Mononuclear cell (primary cell): Measurements from ENCODE around the gene BCAR3. TPM values are rescaled to one million over a fixed set of nuclear protein-coding genes. Genes with fewer than 3 reads are reported as not detected.

Source experiments
- H3K27me3 ChIP-seq: 2 replicates; pipeline ENCODE4 v1.6.0; 2011; ENCODE audit warnings: low read length, control low read depth; ENCODE audit not compliant: insufficient read depth
- H3K4me1 ChIP-seq: 2 replicates; pipeline ENCODE4 v1.5.1; 2011; ENCODE audit warnings: mild to moderate bottlenecking, low read length, control low read depth; ENCODE audit not compliant: insufficient read depth
- H3K4me3 ChIP-seq: 2 replicates; pipeline ENCODE4 v1.5.1; 2011; ENCODE audit warnings: mild to moderate bottlenecking, low read length, moderate library complexity
- H3K9me3 ChIP-seq: 2 replicates; pipeline ENCODE4 v1.5.1; 2011; ENCODE audit warnings: low read depth, mild to moderate bottlenecking, control low read depth, low read length
- total RNA-seq: library from RNA; depleted of rRNA; stranded (reverse); fragments of >200 nt; gene quantifications from one replicate; pipeline ENCODE4 v1.2.3, GENCODE V29; 2012

Gene BCAR3
- total RNA-seq, 1 donor: 1.4 TPM

DNA sequence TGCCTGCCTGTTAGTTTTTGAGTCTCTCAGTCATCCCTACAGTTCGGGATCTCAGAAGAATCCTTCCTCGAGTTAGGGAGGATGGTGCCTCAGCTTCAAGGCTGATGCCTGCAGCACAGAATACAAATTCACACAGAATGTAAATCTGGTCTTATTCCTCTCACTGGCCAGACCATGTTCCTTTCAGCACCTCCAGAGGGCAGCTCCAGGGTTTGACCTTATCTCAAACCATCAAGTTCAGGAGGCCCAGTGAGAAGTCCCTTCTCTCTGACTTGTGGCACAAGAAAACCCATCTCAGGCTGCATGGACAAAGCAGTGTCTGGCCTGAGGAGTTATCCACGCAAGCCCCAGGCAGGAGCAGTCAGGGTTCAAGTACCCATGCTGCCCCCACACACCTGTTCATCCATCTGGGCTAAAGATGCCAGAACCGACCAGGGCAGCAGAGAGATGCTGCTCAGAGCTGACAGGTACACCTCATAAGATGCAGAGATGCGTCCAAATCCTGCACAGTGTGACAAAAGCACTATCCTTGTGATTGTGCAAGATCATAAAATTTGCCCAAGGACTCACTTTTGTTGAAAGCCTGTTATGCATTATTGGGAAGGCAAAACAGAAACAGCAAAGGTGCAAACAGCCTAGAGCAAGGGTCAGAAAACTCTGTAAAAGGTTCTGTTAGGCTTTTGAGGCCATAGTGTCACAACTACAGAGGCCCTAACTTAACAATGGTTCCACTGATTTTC is 49.8 kb downstream of the BCAR3 start:
- H3K27me3 ChIP-seq: no peaks in the 10 kb centered on the region
- no peaks in the 10 kb centered on the region for H3K4me1 ChIP-seq
- no peak overlapping the region for H3K4me3 ChIP-seq
- no peaks in the 10 kb centered on the region for H3K9me3 ChIP-seq

DNA sequence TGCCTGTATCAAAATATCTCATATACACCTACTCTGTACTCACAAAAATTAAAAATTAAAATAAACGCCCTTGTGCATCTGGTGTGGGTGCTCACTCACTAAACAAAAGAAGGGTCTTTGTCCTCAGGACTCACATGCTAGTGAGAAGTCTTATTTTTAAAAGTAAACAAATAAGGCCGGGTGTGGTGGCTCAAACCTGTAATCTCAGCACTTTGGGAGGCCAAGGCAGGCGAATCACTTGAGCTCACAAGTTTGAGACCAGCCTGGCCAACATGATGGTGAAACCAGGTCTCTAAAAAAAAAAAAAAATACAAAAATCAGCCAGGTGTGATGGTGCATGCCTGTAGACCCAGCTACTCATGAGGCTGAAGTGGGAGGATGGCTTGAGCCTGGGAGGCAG is 51.5 kb downstream of the BCAR3 start:
- Histone ChIP-seq H3K4me3 (no peak overlapping the region), H3K4me1 (no peaks in the 10 kb centered on the region), H3K27me3 (no peaks in the 10 kb centered on the region), H3K9me3 (no peaks in the 10 kb centered on the region)

DNA sequence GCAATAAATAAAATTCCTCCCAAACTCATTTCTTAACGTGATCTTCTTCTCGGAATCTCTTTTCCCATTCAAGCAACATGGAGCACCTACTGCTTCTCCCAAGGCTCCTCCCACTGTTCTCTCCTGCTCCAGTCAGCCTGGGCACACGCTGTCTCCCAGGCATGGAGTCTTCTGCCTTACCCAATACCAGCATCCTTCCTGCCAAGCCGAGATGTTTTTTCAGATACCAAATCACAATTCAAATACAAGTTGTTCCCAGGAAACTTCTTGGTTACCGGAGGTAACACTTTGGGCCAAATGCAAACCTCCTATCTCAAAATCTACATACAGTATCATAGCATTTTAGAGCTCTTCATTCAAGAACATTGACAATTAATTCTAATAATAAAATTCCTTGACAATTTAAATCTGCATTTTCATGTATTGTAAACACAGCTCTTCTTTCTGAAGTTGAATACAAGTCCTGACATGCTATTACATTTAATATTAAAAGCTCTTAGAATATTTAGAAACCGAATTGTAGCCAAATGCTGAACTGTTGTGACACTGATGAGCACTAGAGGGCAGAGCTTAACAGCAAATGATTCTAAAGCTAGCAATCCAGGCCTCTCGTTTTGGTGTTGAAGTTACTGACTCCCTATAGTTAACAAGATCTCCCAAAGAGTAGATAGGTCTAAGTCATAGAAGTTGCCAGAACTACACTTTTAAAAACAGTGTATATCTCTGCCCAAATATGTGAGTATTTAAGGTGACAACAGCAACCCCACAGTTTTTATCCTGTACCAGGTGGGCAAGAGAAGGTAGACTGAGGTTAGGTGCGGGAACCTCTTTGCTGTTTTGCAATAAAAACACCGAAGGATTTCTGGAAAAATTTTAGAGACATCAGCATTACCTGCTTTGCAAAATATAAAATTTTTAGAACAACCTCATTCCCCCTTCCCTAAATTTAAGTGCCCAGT is 52.3 kb downstream of the BCAR3 start:
- no peak overlapping the region for H3K4me3 ChIP-seq
- H3K4me1 ChIP-seq: no peaks in the 10 kb centered on the region
- H3K9me3 ChIP-seq: no peaks in the 10 kb centered on the region
- no peaks in the 10 kb centered on the region for H3K27me3 ChIP-seq

DNA sequence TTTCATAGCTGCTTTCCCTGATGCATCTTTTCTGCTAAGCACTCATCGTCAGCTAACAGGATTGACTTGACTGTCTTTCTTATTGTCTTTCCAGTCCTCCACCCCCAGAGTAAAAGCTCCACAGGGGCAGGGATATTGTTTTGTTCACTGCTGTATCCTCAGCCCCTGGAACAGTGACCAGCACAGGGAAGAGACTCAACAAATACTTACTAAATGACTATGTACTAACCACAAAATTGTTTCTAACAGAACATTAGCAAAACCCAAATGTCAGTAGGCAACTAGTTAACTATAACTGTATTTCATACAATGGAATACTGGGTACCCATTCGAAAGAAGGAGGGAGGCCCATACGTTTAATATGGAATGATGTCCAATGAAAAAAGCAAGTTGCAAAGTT is 53.0 kb downstream of the BCAR3 start:
- H3K9me3 ChIP-seq: no peaks in the 10 kb centered on the region
- H3K4me3 ChIP-seq: no peak overlapping the region
- H3K4me1 ChIP-seq: no peaks in the 10 kb centered on the region
- H3K27me3 ChIP-seq: no peaks in the 10 kb centered on the region

DNA sequence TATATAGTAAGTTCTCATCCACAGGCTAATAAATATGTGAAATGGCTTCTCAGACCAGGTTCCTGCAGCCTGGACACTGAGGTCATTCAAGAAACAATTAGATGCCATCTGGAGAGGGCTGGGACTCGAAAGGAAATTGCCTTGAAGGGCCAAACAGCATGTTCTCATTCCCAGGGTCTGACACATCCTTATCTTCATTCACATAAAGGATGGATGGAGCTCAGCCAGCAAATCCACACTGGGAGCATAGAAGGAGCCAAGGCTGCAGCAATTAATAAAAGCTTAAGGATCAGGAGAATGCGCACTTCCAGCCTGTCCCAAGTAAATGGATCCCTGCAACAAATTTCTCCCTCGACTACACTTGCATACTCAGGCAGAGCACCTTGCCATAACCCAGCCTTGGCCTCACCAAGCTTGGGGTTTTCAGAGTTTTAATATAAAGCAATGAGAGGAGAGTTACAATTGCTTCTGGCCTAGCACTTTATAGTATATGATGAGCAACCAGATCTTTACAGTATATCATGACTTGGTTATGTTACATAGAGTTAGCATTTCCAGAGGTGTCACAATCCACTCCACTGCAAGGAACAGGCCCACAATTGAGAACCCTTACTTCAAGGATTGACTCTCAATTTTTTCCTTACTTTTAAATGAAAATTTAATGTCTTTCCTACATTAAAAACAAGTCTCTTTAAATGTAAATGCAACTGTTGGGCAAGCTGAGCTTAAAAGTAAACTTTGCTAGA is 55.9 kb downstream of the BCAR3 start:
- Histone ChIP-seq H3K27me3 (no peaks in the 10 kb centered on the region), H3K9me3 (no peaks in the 10 kb centered on the region), H3K4me3 (no peak overlapping the region), H3K4me1 (no peaks in the 10 kb centered on the region)

DNA sequence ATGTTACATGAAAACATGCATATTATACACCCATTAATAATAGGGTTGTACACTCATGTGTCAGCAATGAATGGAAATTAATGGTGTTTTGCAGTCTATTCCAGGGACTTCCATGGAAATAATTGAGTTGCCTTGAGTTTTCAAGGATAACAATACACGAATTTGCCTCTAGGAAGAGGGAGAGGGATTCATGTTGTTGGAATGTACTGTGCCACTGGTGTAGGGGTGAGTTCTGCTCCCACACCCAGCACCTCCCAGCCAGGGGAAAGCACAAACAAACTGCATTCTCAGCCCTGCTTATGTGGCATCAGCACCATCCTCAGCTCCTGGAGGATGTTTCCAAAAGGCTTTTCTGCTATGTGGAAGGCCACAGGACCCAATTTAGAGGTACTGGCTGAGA is 57.8 kb downstream of the BCAR3 start:
- H3K4me3 ChIP-seq: no peak overlapping the region
- H3K27me3 ChIP-seq: no peaks in the 10 kb centered on the region
- no peaks in the 10 kb centered on the region for H3K4me1 ChIP-seq
- no peaks in the 10 kb centered on the region for H3K9me3 ChIP-seq

DNA sequence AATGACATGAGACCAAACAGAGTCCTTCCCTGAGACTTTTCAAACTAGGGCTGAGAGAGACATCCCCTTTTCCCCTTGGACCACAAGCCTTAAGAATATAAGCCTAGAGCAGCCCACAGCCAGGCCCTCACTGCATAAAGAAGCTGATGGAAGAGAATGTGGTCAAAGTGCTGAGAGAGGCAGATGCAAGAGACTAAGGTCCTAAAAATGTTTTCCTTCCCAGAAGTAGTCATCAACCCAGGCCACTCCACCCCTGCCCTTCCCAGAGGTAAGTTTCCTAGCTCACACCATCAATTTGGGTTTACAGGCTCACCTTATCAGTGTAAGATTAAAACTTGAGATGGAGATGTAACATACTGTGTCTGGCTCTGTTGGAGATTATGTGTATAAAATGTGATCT is 58.2 kb downstream of the BCAR3 start:
- Histone ChIP-seq H3K9me3 (no peaks in the 10 kb centered on the region), H3K4me3 (no peak overlapping the region), H3K27me3 (no peaks in the 10 kb centered on the region), H3K4me1 (no peaks in the 10 kb centered on the region)

DNA sequence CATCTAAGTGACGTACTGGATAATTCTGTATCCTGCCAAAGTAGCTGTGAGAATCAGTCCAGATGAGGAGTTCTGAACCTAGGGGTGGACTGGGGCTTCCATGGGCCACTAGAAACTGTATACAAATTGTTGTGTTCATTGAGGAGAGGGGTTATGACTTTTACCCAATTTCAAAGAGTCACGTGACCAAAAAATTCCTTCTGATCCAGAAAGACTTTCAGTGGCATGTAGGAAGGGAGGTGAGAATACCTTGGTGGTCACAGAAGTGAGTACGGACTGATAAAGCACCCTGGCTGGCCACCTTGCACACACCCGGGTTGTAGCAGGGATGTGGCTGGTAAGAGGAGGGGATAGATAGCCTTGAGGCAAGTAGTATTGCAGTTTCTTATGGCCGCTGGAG is 60.4 kb downstream of the BCAR3 start:
- H3K4me3 ChIP-seq: no peak overlapping the region
- H3K27me3 ChIP-seq: no peaks in the 10 kb centered on the region
- H3K4me1 ChIP-seq: no peaks in the 10 kb centered on the region
- H3K9me3 ChIP-seq: no peaks in the 10 kb centered on the region

DNA sequence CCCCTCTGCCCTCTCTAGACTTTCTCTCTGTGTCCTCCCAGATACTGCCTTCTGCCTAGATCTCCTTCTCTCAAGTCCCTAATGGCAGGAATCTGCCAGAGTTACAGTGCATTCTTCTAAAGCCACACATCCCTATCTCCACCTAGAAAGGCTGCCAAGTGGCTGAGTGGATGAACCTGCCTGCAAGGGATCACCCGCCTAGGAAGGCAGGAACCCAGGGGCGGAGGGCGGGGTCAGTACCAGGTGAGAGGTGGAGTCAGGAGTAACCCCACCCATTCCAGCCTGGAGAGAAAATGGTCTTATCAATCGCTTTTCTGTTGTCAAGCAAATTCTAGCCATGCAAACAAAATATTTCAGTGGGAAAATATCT is 60.8 kb downstream of the BCAR3 start:
- H3K4me3 ChIP-seq: no peak overlapping the region

DNA sequence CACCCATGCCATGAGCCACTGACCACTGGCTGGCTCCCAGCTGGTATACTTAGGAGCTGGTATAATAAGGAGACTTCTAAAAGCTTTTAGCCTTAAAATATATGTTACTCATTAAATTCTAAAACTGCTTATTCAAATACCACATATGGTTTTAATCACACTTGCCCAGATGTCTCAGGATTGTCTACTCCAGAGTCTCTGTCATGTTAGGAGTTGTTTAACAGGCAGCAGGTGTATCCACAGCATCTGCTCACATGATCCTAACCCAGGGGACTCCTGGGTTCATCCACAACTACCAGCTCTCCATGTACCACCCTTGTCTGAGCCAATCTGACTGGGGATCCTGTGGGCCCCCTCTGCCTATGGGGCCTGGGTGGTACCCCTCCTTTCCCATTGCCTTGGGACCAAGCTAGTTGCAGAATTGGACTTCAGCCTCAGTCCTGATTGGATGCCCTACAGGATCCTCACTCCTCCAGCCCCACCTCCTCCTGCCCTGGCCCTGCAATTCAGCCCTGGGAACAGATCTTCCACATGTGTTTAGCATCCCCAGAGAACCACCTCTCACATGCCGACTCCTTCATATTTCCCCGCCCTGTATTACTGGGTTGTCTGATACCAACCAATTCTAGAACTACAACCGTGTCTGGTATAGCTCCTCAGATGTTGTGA is 61.3 kb downstream of the BCAR3 start:
- no peaks in the 10 kb centered on the region for H3K9me3 ChIP-seq
- H3K4me3 ChIP-seq: no peak overlapping the region
- peaks cover 5% of the 10 kb centered on the region for H3K4me1 ChIP-seq
- no peaks in the 10 kb centered on the region for H3K27me3 ChIP-seq

More for the DNA sequence above, 60.8 kb downstream of the BCAR3 start:
- no peaks in the 10 kb centered on the region for H3K4me1 ChIP-seq
- H3K9me3 ChIP-seq: no peaks in the 10 kb centered on the region
- no peaks in the 10 kb centered on the region for H3K27me3 ChIP-seq

DNA sequence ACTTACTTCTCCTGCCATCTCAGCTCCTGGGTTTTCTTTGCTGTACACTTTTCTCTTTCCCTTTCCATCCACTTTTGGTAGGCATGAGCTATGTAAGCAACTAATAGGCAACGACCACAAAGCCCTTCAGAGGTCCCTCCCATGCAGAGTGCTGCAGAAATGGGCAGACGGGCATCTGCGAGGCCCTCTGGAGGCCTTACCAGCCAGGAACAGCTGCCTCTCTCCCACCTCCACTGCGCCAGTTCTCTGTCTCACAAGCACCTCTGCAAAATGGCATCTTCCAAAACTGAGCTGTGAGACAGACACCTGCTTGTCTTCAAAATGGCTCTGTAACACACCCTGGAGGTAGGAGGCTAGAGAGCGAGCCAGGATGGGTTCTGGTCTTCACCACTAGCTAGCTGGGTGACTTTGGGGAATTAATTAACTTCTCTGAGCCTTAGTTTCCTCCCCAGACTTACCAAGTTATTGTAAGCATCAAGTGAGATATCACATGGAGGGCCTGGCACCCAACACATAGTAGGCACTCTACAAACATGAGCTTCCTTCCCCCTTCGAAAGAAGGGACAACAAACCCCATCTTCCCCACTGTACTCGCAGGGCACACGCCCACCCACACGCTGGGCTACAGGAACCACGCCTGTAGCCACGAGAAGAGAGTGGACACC is 62.0 kb downstream of the BCAR3 start:
- Histone ChIP-seq H3K9me3 (no peaks in the 10 kb centered on the region), H3K4me1 (peaks cover 5% of the 10 kb centered on the region), H3K27me3 (no peaks in the 10 kb centered on the region), H3K4me3 (no peak overlapping the region)

DNA sequence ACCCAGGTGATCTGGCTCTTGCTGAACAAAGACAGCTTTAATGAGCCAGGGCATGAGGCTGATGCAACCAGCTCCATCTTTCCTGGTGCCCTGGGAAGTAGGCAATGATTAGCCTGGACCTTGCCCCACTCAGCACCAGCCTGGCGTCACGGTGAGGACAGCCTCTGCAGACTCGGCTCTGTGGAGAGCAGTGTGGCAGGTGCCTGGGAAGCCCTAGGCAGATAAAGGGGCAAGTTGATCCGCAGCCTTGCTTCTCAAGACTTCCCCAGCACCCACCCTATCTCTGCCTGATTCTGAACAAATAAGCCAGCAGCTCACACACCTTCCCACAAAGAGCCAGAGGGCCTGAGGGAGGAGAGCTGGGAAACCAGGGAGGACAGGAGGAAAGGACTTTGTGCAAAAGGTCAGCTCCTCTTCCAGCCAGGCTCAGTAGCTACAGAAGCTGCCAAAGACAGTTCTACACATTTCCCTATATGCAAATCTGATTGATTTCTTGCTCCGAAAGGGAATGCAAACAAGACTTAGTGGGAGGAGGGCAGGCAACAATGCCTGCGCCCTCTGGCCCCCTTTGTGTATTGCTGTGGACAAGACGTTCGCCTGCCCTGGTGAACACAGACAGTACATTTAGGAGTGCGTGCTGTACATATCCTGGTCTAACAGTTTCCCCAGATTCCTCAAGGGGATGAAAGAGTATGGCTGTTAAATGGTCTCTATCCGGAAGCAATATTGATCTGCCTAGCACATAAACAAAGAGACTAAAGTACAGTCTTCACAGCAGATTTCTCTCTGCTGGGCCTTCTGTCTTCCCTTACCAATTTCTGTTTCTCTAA is 63.8 kb downstream of the BCAR3 start:
- Histone ChIP-seq H3K9me3 (no peaks in the 10 kb centered on the region), H3K4me3 (no peak overlapping the region), H3K27me3 (no peaks in the 10 kb centered on the region), H3K4me1 (peaks cover 5% of the 10 kb centered on the region)

DNA sequence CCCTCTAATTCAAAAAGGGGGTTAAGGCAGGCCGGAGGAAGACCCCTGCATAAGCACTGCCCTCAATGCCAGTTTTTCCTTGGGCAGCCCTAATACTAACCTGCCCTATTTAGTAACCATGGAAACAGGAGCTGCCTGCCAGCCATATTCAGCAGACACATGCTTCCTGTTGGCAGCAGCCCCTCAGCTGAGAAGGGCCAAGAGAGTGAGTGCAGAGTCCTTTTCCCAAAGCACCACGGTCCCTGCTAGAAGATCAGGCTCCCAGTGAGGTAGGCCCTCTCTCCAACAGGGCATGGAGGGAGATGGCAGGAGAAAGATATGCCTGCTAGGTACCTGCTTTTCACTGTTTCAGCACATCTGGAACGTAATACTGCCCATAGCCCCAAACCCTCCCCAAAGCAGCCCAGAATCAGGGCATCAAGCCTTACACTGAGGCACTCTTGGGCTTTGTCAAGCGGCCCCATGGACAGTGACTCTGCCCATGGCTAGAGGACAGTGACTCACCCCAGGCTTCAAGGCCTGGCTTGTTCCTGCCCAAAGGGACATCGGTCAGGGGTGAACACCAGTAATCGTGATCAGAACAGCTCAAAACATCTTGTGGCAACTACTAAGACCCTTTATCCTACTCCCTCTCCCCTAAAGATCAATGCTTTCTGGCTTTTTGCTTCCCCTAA is 64.5 kb downstream of the BCAR3 start:
- H3K27me3 ChIP-seq: no peaks in the 10 kb centered on the region
- no peaks in the 10 kb centered on the region for H3K9me3 ChIP-seq
- peaks cover 5% of the 10 kb centered on the region for H3K4me1 ChIP-seq
- no peak overlapping the region for H3K4me3 ChIP-seq
